ENCODE measurements around the gene TYROBP. TPM values are rescaled to one million over a fixed set of nuclear protein-coding genes. Genes with fewer than 3 reads are reported as not detected.
"Not testable (repeated sequence)": the region's sequence is repeated elsewhere in the genome, so short reads cannot be mapped to it uniquely, and the experiment has no call there.

Gene TYROBP
- total and polyA plus RNA-seq, 2 of the 4 experiments (the other 2 are of a cell fraction), result not detected

GRCh38 chr19:35894342-35894741, 13.8 kb downstream of the TYROBP start:
- Histone ChIP-seq H3K14ac (replicated peaks; ENCODE audit: low read depth, low read length) (no peak overlapping the region), H4K8ac (ENCODE audit: low read depth in 2 of 2, low read length in 2 of 2) (no peak overlapping the region), H2BK5ac (ENCODE audit: low read depth, low read length, poor library complexity, severe bottlenecking) (no peak overlapping the region), H2AK9ac (replicated peaks; ENCODE audit: low read depth, low read length, poor library complexity) (no peak overlapping the region), H4K5ac (ENCODE audit: low read depth, low read length) (no peak overlapping the region), H3K27ac (ENCODE audit: insufficient read depth, low read length) (no peak overlapping the region), H3K27me3 (ENCODE audit: control insufficient read depth, insufficient read depth, low read length) (no peaks in the 10 kb centered on the region), H3K36me3 (ENCODE audit: control insufficient read depth, insufficient read depth, low read length) (peaks cover 33% of the 10 kb centered on the region), H2AFZ (replicated peaks; ENCODE audit: low read length, poor library complexity) (no peak overlapping the region), H3K4me1 (ENCODE audit: control insufficient read depth, insufficient read depth, low read length) (0 out of 2 replicates have a peak, but pooled peaks cover 6% of the 10 kb centered on the region), H3K79me1 (ENCODE audit: low read depth in 1 of 2, low read length in 2 of 2) (peaks cover 21 to 31% of the 10 kb centered on the region in 2 experiments; a peak in 3 of 4 replicates), H2BK120ac (ENCODE audit: low read depth, low read length) (no peak overlapping the region), H3K4ac (ENCODE audit: low read depth, low read length) (no peak overlapping the region), H2AK5ac (ENCODE audit: low read depth, low read length) (no peak overlapping the region), H3K9me1 (ENCODE audit: insufficient read depth, low read length) (no peaks in the 10 kb centered on the region; the same call in 1 of the 2 replicates), H2BK15ac (ENCODE audit: low read depth, low read length) (no peak overlapping the region), H3K23ac (ENCODE audit: low read depth, low read length) (no peak overlapping the region), H3K4me3 (ENCODE audit: insufficient read depth, low read depth, low read length) (no peak overlapping the region), H4K20me1 (ENCODE audit: insufficient read depth, low read length) (no peaks in the 10 kb centered on the region), H3K56ac (ENCODE audit: extremely low read depth, insufficient read depth, low read length) (no peak overlapping the region), H4K91ac (ENCODE audit: insufficient read depth, low read depth, low read length) (no peak overlapping the region), H2BK20ac (ENCODE audit: low read depth, low read length) (no peak overlapping the region), H3K4me2 (ENCODE audit: low read depth, low read length) (no peak overlapping the region), H3K9ac (ENCODE audit: low read depth, low read length) (no peak overlapping the region), H3K18ac (ENCODE audit: low read depth, low read length) (no peak overlapping the region), H3K9me3 (ENCODE audit: control insufficient read depth, insufficient read depth, low read length) (no peaks in the 10 kb centered on the region)
- ChIA-PET POLR2A (ENCODE audit: unreplicated experiment) (interaction anchor here (0.5 kb wide), 1 partner anchor 257 kb away, joined by 3 read pairs; no protein-coding TSS in a partner anchor), CTCF (interaction anchor here (1.2 kb wide), 1 partner anchor 37 kb away, joined by 4 read pairs; no protein-coding TSS in a partner anchor)
- BruUV-seq (replicated peaks), result no TSS peak
- in situ Hi-C loops (cut with MboI; ENCODE audit: low sequenced_read_pairs) (no loop called here), dilution Hi-C loops (cut with HindIII; ENCODE audit: low sequenced_read_pairs, unreplicated experiment) (no loop called here), intact Hi-C loops (cut with micrococcal nuclease) (no loop called here)
- no CpG with 5 or more reads among the region's 2 CpGs for WGBS, 2 experiments (ENCODE audit: extremely low coverage in 2 of 2, insufficient read length in 1 of 2)
- ATAC-seq (ENCODE audit: low read depth) (no peak), DNase-seq (no peak)
- no peak for TF ChIP-seq BHLHE40 (IDR thresholded peaks at IDR 0.05; ENCODE audit: low read depth, low read length)
- no peak for TF ChIP-seq MAZ (IDR thresholded peaks at IDR 0.05; ENCODE audit: borderline replicate concordance, low read depth, low read length)
- no peak for TF ChIP-seq MAFK (IDR thresholded peaks at IDR 0.05; ENCODE audit: low read depth, low read length)

DNA sequence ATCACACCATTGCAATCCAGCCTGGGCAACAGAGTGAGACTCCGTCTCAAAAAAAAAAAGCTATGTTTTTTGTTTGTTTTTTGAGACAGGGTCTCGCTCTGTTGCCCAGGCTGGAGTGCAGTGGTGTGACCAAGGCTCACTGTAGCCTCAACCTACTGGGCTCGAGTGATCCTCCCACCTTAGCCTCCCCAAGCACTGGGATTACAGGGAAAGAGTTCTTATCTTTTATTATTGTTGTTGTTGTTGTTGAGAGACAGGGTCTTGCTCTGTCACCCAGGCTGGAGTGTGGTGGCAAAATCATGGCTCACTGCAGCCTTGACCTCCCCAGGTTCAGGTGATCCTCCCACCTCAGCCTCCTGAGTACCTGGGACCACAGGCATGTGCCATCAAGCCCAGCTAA, 16.3 kb downstream of the TYROBP start:
- BruUV-seq (replicated peaks); H2AK9ac ChIP-seq (replicated peaks; ENCODE audit: low read depth, low read length, poor library complexity); H3K4me3 ChIP-seq (ENCODE audit: insufficient read depth, low read depth, low read length); H3K27me3 ChIP-seq (ENCODE audit: control insufficient read depth, insufficient read depth, low read length); H3K4me1 ChIP-seq (ENCODE audit: control insufficient read depth, insufficient read depth, low read length); H3K14ac ChIP-seq (replicated peaks; ENCODE audit: low read depth, low read length); H4K5ac ChIP-seq (ENCODE audit: low read depth, low read length); H4K91ac ChIP-seq (ENCODE audit: insufficient read depth, low read depth, low read length); H3K4me2 ChIP-seq (ENCODE audit: low read depth, low read length); H3K9me3 ChIP-seq (ENCODE audit: control insufficient read depth, insufficient read depth, low read length); POLR2A ChIA-PET (ENCODE audit: unreplicated experiment); in situ Hi-C loops (cut with MboI; ENCODE audit: low sequenced_read_pairs); H3K23ac ChIP-seq (ENCODE audit: low read depth, low read length); H2BK5ac ChIP-seq (ENCODE audit: low read depth, low read length, poor library complexity, severe bottlenecking); H2AK5ac ChIP-seq (ENCODE audit: low read depth, low read length); H3K27ac ChIP-seq (ENCODE audit: insufficient read depth, low read length); H2BK20ac ChIP-seq (ENCODE audit: low read depth, low read length); H3K9me1 ChIP-seq (ENCODE audit: insufficient read depth, low read length); H3K18ac ChIP-seq (ENCODE audit: low read depth, low read length); H2BK15ac ChIP-seq (ENCODE audit: low read depth, low read length); ATAC-seq (ENCODE audit: low read depth); H2BK120ac ChIP-seq (ENCODE audit: low read depth, low read length); H2AFZ ChIP-seq (replicated peaks; ENCODE audit: low read length, poor library complexity); H4K8ac ChIP-seq (ENCODE audit: low read depth in 2 of 2, low read length in 2 of 2); intact Hi-C loops (cut with micrococcal nuclease); H3K9ac ChIP-seq (ENCODE audit: low read depth, low read length); H3K4ac ChIP-seq (ENCODE audit: low read depth, low read length); H4K20me1 ChIP-seq (ENCODE audit: insufficient read depth, low read length); dilution Hi-C loops (cut with HindIII; ENCODE audit: low sequenced_read_pairs, unreplicated experiment); H3K56ac ChIP-seq (ENCODE audit: extremely low read depth, insufficient read depth, low read length); DNase-seq: not testable (repeated sequence)
- Histone ChIP-seq H3K36me3 (ENCODE audit: control insufficient read depth, insufficient read depth, low read length) (peaks cover 43% of the 10 kb centered on the region), H3K79me1 (ENCODE audit: low read depth in 1 of 2, low read length in 2 of 2) (peaks cover 8 to 12% of the 10 kb centered on the region in 2 experiments; a peak in 1 of 4 replicates)
- no CpG with 5 or more reads among the region's 3 CpGs for WGBS, 2 experiments (ENCODE audit: extremely low coverage in 2 of 2, insufficient read length in 1 of 2)
- CTCF ChIA-PET, result interaction anchor here (0.6 kb wide), 1 partner anchor 976 kb away, joined by 4 read pairs; no protein-coding TSS in a partner anchor
